Measurements from ENCODE around the gene ISCA2. TPM values are rescaled to one million over a fixed set of nuclear protein-coding genes. Genes with fewer than 3 reads are reported as not detected.

ISCA2 gene
- total RNA-seq, 4 donors from 2014 or later: 4.1 to 32.4 (median 20.6) TPM

- no peaks in the 10 kb centered on the region for H3K4me1 ChIP-seq
- TF ChIP-seq EP300 (IDR thresholded peaks at IDR 0.05; ENCODE audit: low read depth): no peak
- TF ChIP-seq POLR2AphosphoS5 (IDR thresholded peaks at IDR 0.05): no peak
- TF ChIP-seq, protein P1, sequence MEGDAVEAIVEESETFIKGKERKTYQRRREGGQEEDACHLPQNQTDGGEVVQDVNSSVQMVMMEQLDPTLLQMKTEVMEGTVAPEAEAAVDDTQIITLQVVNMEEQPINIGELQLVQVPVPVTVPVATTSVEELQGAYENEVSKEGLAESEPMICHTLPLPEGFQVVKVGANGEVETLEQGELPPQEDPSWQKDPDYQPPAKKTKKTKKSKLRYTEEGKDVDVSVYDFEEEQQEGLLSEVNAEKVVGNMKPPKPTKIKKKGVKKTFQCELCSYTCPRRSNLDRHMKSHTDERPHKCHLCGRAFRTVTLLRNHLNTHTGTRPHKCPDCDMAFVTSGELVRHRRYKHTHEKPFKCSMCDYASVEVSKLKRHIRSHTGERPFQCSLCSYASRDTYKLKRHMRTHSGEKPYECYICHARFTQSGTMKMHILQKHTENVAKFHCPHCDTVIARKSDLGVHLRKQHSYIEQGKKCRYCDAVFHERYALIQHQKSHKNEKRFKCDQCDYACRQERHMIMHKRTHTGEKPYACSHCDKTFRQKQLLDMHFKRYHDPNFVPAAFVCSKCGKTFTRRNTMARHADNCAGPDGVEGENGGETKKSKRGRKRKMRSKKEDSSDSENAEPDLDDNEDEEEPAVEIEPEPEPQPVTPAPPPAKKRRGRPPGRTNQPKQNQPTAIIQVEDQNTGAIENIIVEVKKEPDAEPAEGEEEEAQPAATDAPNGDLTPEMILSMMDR (IDR thresholded peaks at IDR 0.05): no peak
- no peak for TF ChIP-seq POLR2A (IDR thresholded peaks at IDR 0.05)
- H3K4me3 ChIP-seq: no peak overlapping the region
- 78 to 87% methylated on average over 5 to 7 of the region's 7 CpGs for WGBS, 2 donors (ENCODE audit: low coverage in 1 of 2)
- no peaks in the 10 kb centered on the region for H3K27me3 ChIP-seq
- H3K9me3 ChIP-seq: no peaks in the 10 kb centered on the region
- intact Hi-C loops (cut with DNase I; ENCODE audit: low total_unique reads): loop anchor here (10.0 kb wide), 1 partner anchor 105 kb away; no protein-coding TSS in a partner anchor
- DNase-seq: no peak
- in situ Hi-C loops (cut with MboI; ENCODE audit: low pct_ligation_motif_present in 1 of 4, low pct_unique_long_range_greater_than_20kb in 1 of 4, low sequenced_read_pairs in 3 of 4): loop anchor here in 2 of 4 donors (10.0 kb wide), 1 partner anchor 105 kb away; no protein-coding TSS in a partner anchor
- no peak overlapping the region for H3K27ac ChIP-seq
- peaks cover 0 to 8% (median 0%) of the 10 kb centered on the region in 4 donors for H3K36me3 ChIP-seq
These were observed 23.7 kb upstream of the ISCA2 start for GRCh38 chr14:74469548-74470518.

DNA sequence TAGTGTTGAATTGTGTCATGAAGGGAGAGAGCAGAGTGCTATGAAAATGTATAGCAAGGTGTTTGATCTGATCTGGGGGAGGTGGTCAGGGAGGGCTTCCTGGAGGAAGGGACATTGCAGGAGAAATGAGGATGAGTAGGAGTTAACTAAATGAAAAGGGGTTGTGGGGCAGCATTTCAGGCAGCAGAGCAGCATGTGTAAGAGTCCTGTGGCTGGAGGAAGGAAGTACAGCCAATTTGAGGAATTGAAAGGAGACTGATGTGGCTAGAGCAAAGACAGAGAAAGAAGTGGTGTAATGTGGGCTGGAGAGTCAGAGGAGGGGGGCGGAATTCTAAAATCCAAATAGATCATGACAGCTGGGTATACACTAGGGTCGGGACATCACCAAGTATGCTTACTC is 21.0 kb upstream of the ISCA2 start:
- Histone ChIP-seq H3K27me3 (no peaks in the 10 kb centered on the region), H3K36me3 (peaks cover 0 to 8% (median 0%) of the 10 kb centered on the region in 4 donors), H3K27ac (no peak overlapping the region), H3K4me3 (no peak overlapping the region), H3K9me3 (no peaks in the 10 kb centered on the region), H3K4me1 (no peaks in the 10 kb centered on the region)
- in situ Hi-C loops (cut with MboI; ENCODE audit: low pct_ligation_motif_present in 1 of 4, low pct_unique_long_range_greater_than_20kb in 1 of 4, low sequenced_read_pairs in 3 of 4): loop anchor here in 2 of 4 donors (10.0 kb wide), 1 partner anchor 108 kb away; no protein-coding TSS in a partner anchor
- TF ChIP-seq EP300 (IDR thresholded peaks at IDR 0.05; ENCODE audit: low read depth): no peak
- no peak for TF ChIP-seq POLR2AphosphoS5 (IDR thresholded peaks at IDR 0.05)
- TF ChIP-seq, protein P1 (IDR thresholded peaks at IDR 0.05): no peak
- TF ChIP-seq POLR2A (IDR thresholded peaks at IDR 0.05): no peak
- 68 to 70% methylated on average over 2 of the region's 2 CpGs for WGBS, 2 donors (ENCODE audit: low coverage in 1 of 2)
- DNase-seq: no peak
- intact Hi-C loops (cut with DNase I; ENCODE audit: low total_unique reads): loop anchor here (10.0 kb wide), 1 partner anchor 108 kb away; no protein-coding TSS in a partner anchor

DNA sequence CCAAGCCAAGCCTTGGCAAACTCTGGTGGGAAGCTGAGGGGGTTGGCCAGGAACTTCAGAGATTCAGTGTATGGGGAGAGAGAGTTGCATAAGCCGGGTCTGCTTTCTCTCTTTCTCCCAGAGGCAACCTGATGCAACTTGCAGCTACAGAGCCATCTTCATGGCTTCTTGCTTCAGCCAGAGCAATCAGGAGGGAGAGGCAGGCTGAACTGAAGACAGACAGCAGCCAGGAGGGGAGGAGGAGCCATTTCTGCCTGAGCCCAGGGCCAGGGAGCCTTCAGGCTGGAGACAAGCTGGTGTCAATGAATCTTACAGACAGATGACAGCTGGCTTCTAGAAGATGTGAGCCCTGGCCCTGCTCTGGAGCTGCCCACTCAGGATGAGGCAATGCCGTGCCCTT is 19.2 kb upstream of the ISCA2 start:
- TF ChIP-seq POLR2A (IDR thresholded peaks at IDR 0.05) (no peak), POLR2AphosphoS5 (IDR thresholded peaks at IDR 0.05) (no peak), EP300 (IDR thresholded peaks at IDR 0.05; ENCODE audit: low read depth) (no peak)
- TF ChIP-seq, protein P1 (IDR thresholded peaks at IDR 0.05): no peak
- H3K27ac ChIP-seq: no peak overlapping the region
- no peak overlapping the region for H3K4me3 ChIP-seq
- H3K36me3 ChIP-seq: peaks cover 0 to 11% (median 4%) of the 10 kb centered on the region in 4 donors
- no peak for DNase-seq
- H3K9me3 ChIP-seq: no peaks in the 10 kb centered on the region
- intact Hi-C loops (cut with DNase I; ENCODE audit: low total_unique reads) (loop anchor here (10.0 kb wide), 1 partner anchor 110 kb away; no protein-coding TSS in a partner anchor), in situ Hi-C loops (cut with MboI; ENCODE audit: low pct_ligation_motif_present in 1 of 4, low pct_unique_long_range_greater_than_20kb in 1 of 4, low sequenced_read_pairs in 3 of 4) (loop anchor here in 2 of 4 donors (10.0 kb wide), 1 partner anchor 110 kb away; no protein-coding TSS in a partner anchor)
- WGBS, 2 donors (ENCODE audit: low coverage in 1 of 2): 83% methylated on average over 2 of the region's 2 CpGs; no CpG with 5 or more reads in 1 of the 2 donors
- no peaks in the 10 kb centered on the region for H3K4me1 ChIP-seq
- H3K27me3 ChIP-seq: no peaks in the 10 kb centered on the region

- intact Hi-C loops (cut with DNase I; ENCODE audit: low total_unique reads): loop anchor here (10.0 kb wide), 1 partner anchor 111 kb away; no protein-coding TSS in a partner anchor
- H3K36me3 ChIP-seq: peaks cover 0 to 24% (median 11%) of the 10 kb centered on the region in 4 donors
- H3K27me3 ChIP-seq: no peaks in the 10 kb centered on the region
- WGBS, 2 donors (ENCODE audit: low coverage in 1 of 2): 67% methylated on average over 3 of the region's 3 CpGs
- no peak for DNase-seq
- TF ChIP-seq EP300 (IDR thresholded peaks at IDR 0.05; ENCODE audit: low read depth) (no peak), POLR2AphosphoS5 (IDR thresholded peaks at IDR 0.05) (no peak), POLR2A (IDR thresholded peaks at IDR 0.05) (no peak)
- TF ChIP-seq, protein P1 (IDR thresholded peaks at IDR 0.05): no peak
- in situ Hi-C loops (cut with MboI; ENCODE audit: low pct_ligation_motif_present in 1 of 4, low pct_unique_long_range_greater_than_20kb in 1 of 4, low sequenced_read_pairs in 3 of 4): loop anchor here in 2 of 4 donors (10.0 kb wide), 1 partner anchor 111 kb away; no protein-coding TSS in a partner anchor
- no peaks in the 10 kb centered on the region for H3K9me3 ChIP-seq
- no peak overlapping the region for H3K4me3 ChIP-seq
- H3K4me1 ChIP-seq: no peaks in the 10 kb centered on the region
- no peak overlapping the region for H3K27ac ChIP-seq
These were observed 17.9 kb upstream of the ISCA2 start for GRCh38 chr14:74475678-74476077.
